ENCODE results near the gene KRT74. TPM values are rescaled to one million over a fixed set of nuclear protein-coding genes. Genes with fewer than 3 reads are reported as not detected.

KRT74 gene
- total RNA-seq, 1 experiment from 2014 or later: not detected

- Mint-ChIP-seq H3K9me3 (no peaks in the 10 kb centered on the region), H3K4me3 (no peak overlapping the region), H3K27me3 (ENCODE audit: low read depth) (peaks cover 21% of the 10 kb centered on the region), H3K36me3 (no peaks in the 10 kb centered on the region), H3K27ac (no peak overlapping the region), H3K4me1 (peaks cover 4% of the 10 kb centered on the region; the same call in 1 of the 2 replicates)
- DNase-seq (ENCODE audit: low spot score) (no peak), ATAC-seq (no peak)
- ChIA-PET CTCF (interaction anchor here (1.0 kb wide), 1 partner anchor 265 kb away, joined by 4 read pairs; no protein-coding TSS in a partner anchor), POLR2A (no interaction called here)
- no peak for TF ChIP-seq IRF2 (CRISPR knock-in tag; IDR thresholded peaks at IDR 0.05; ENCODE audit: borderline replicate concordance, low read depth)
- no peak for TF ChIP-seq ZMAT4 (CRISPR knock-in tag; IDR thresholded peaks at IDR 0.05)
- TF ChIP-seq NR3C1 (CRISPR knock-in tag; conservative IDR thresholded peaks at IDR 0.05; ENCODE audit: low read depth): no peak
- TF ChIP-seq ZNF263 (CRISPR knock-in tag; IDR thresholded peaks at IDR 0.05; ENCODE audit: low read depth): no peak
- no peak for TF ChIP-seq RORB (CRISPR knock-in tag; IDR thresholded peaks at IDR 0.05)
- TF ChIP-seq ELF4 (CRISPR knock-in tag; IDR thresholded peaks at IDR 0.05; ENCODE audit: low read depth): no peak
- no peak for TF ChIP-seq ZNF532 (CRISPR knock-in tag; IDR thresholded peaks at IDR 0.05; ENCODE audit: borderline replicate concordance)
- TF ChIP-seq KAT7 (CRISPR knock-in tag; IDR thresholded peaks at IDR 0.05; ENCODE audit: borderline replicate concordance): no peak
- no peak for TF ChIP-seq ZBTB21 (CRISPR knock-in tag; IDR thresholded peaks at IDR 0.05; ENCODE audit: borderline replicate concordance)
- no peak for TF ChIP-seq ZNF138 (CRISPR knock-in tag; conservative IDR thresholded peaks at IDR 0.05)
- no peak for TF ChIP-seq NR1H2 (CRISPR knock-in tag; IDR thresholded peaks at IDR 0.05)
- no peak for TF ChIP-seq NFATC4 (CRISPR knock-in tag; IDR thresholded peaks at IDR 0.05)
- no peak for TF ChIP-seq ARID4B (CRISPR knock-in tag; IDR thresholded peaks at IDR 0.05; ENCODE audit: borderline replicate concordance)
- no peak for TF ChIP-seq ERG (CRISPR knock-in tag; IDR thresholded peaks at IDR 0.05)
- no peak for TF ChIP-seq MLX (CRISPR knock-in tag; IDR thresholded peaks at IDR 0.05)
- no peak for TF ChIP-seq GABPB1 (CRISPR knock-in tag; IDR thresholded peaks at IDR 0.05)
Measured at GRCh38 chr12:52606096-52606495, 32.5 kb upstream of the KRT74 start.
